GM08714 (cell line): ENCODE measurements around the gene FAM107B.

Experiments used
- H3K4me3 ChIP-seq: fragments of 200-500 bp; sonication (Bioruptor generic); 2 replicates; pipeline ENCODE4 v1.5.1; 2014; ENCODE audit warnings: mild to moderate bottlenecking, low read length, inconsistent platforms
- ZNF274 ChIP-seq: IDR thresholded peaks from 2 replicates; pipeline ENCODE4 v1.6.1; 2012; ENCODE audit warnings: mild to moderate bottlenecking, low read depth, low read length

The FAM107B gene

DNA sequence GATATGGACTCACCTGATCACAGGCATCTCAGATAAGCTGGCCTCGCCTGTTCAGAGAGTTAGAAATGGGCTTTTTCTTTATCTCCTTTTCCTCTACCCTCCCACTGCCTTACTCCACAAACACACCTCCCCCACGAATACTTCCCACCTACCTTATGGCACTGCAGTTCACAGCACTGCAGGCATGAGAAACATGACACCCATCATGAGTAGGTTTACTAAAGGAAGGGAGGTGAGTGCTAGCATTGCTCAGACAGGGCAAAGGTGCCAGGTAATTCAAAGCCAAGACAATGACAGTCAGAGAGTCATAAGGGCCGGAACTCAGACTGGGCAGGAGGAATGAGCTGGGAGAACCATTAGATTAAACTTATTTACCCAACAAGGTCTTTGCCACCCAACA lies 220.6 kb downstream of the FAM107B start:
- H3K4me3 ChIP-seq: no peak overlapping the region
- no peak for TF ChIP-seq ZNF274

DNA sequence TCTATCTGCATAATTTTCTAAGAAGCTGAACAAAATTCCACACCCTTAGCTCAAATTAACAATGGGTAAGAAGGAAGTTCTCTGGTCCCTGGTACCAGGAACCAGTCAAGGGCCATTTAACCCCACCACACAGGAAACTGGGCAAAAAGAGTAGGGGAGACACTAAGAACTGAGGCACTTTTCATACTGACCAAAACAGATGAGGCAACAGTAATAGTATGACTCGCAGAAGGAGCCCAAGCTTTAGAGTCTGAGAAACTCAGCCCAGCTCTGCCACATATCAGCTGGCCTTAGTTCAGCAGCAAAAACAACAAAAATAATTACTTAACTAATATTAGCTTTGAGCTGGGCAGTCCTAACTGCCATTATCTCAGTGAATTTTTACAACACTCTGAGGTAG lies 221.2 kb downstream of the FAM107B start:
- H3K4me3 ChIP-seq: no peak overlapping the region
- TF ChIP-seq ZNF274: no peak

GRCh38 chr10:14552015-14552414 lies 222.7 kb downstream of the FAM107B start:
- no peak overlapping the region for H3K4me3 ChIP-seq
- no peak for TF ChIP-seq ZNF274

- no peak overlapping the region for H3K4me3 ChIP-seq
- TF ChIP-seq ZNF274: no peak
Observed at GRCh38 chr10:14550471-14550981, 224.2 kb downstream of the FAM107B start.

DNA sequence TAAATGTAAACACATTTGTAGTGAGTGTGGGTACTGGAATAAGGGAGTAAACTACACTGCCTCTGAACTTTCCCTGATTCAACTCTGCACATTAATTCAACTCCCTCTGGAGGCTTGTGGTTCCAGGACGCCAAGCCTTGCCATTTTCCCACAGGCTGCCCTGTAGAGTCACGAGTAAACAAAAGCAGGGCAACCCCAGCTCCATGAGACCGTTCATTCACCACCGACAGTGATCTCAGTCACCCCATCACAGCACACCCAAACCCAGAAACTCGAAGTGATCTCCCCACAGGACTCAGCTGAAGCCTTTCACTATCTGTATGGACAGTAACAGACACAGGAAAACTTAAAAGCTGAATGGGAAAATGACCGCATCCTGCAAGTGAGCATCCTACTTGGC lies 225.2 kb downstream of the FAM107B start:
- no peak overlapping the region for H3K4me3 ChIP-seq
- TF ChIP-seq ZNF274: no peak

DNA sequence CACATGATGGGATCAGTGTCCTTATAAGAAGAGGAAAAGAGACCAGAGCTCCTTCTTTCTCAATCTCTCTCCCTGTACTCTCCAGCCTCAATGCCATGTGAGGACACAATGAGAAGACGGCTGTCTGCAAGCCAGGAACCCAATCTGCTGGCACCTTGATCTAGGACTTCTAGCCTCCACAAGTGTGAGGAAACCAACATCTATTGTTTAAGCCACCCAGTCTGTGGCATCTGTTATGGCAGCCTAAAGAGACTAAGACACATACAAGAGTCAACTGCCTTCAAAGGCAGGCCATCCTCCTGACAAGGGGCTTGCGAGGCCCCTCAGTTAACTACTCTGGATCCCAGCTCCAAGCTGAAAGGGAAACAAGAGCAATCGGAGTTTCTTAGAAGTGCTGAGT lies 225.7 kb downstream of the FAM107B start:
- no peak overlapping the region for H3K4me3 ChIP-seq
- no peak for TF ChIP-seq ZNF274

DNA sequence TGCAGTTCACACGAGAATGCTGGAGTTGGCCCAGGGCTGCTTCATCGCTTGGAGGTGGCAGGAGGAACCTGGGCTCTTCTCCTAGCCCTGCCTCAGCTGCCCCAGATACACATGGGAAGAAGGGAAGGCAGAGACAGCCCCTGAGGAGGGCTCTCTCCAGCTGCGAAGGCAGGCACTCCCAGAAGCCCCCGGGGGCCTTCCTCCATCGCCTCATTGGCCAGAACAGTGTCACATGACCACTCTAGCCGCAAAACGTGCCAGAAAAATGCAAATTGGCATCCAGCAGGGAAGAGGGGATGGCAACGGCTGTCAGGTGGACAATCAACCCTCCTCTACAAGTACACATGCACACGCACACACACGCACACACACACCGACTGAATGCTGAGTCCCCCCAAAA lies 226.2 kb downstream of the FAM107B start:
- no peak for TF ChIP-seq ZNF274

DNA sequence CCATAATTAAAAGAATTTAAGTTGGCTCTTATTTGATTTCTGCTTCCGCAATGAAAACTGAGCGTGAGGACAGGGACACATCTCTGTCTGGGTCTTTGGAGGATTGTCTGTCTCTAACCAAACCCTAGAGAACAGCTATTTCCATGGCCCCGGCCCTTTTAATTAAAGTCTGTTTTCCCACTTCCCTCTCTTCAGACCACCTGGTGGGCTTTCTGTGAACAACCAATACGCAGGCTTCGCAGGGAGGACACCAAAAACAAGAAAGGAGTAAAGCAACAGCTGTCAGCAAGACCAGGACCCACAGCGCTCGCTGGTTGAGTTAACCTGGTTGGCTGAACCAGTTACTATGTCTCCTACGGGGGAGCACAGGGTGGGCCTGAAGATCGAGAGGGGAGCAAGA lies 226.9 kb downstream of the FAM107B start:
- TF ChIP-seq ZNF274: no peak
- no peak overlapping the region for H3K4me3 ChIP-seq

More for the DNA sequence above, 226.2 kb downstream of the FAM107B start:
- H3K4me3 ChIP-seq: no peak overlapping the region

GRCh38 chr10:14545827-14546226 lies 228.9 kb downstream of the FAM107B start:
- no peak for TF ChIP-seq ZNF274
- H3K4me3 ChIP-seq: no peak overlapping the region

GRCh38 chr10:14543904-14544210 lies 230.8 kb downstream of the FAM107B start:
- no peak overlapping the region for H3K4me3 ChIP-seq
- no peak for TF ChIP-seq ZNF274

DNA sequence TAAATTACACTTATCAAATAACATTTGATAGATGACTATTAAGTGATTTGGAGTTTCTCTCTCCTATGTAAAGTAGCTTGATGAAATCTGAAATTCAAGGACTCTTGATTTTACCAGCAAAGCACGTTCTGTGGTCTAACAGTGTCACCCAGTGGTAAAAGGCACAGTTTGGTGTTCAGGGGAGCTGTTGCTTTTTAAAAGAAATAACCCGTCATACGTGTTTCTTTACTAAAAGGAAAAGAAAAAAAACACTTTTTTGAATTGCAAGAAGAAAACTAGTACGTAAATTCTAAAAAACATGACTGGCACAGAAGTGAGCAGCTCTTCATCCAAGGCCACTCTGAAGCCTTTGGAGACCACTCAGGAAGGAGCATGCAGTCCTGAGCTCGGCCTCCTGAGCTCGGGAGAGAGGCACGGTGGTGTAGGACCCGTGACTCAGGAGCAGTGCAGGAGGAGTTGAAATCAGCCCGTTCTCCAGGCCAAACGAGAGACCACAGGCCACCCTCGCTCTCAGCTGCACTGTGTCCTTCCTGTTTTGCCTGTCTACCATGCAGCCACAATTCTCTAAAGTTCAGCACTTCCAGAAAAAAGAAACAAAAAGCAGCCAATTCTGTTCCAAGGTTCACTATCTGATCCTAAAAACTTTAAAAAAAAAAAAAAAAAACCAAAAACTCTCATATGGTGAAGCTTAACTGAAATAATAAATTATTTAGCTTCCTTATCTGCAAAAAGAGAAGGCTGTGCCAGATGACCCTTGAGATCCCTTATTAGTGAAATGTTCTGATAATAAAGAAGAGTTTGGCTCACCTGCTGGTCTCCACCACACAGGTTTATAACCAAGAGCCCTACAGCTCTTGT lies 231.4 kb downstream of the FAM107B start:
- H3K4me3 ChIP-seq: no peak overlapping the region
- no peak for TF ChIP-seq ZNF274

GRCh38 chr10:14541379-14541778 lies 233.3 kb downstream of the FAM107B start:
- H3K4me3 ChIP-seq: no peak overlapping the region
- TF ChIP-seq ZNF274: no peak

DNA sequence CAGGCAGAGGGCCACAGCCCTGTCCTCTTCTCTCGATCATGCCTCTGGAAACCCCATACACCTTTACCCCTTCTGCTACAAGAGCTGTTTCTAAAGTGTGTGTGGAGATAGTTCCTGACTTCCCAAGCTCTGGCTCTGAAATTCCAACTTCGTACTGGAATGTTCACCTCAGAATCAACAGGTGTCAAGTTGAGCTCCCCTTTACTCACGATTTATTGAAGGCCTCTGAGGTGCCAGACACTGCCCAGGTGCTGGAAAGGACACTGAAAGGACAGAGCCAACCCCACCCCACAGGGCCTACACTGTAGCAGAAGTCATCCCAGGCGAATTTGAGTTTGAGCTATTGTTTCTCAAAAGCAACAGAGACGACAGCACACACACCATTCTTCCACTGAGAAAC lies 234.1 kb downstream of the FAM107B start:
- TF ChIP-seq ZNF274: no peak
- H3K4me3 ChIP-seq: no peak overlapping the region

DNA sequence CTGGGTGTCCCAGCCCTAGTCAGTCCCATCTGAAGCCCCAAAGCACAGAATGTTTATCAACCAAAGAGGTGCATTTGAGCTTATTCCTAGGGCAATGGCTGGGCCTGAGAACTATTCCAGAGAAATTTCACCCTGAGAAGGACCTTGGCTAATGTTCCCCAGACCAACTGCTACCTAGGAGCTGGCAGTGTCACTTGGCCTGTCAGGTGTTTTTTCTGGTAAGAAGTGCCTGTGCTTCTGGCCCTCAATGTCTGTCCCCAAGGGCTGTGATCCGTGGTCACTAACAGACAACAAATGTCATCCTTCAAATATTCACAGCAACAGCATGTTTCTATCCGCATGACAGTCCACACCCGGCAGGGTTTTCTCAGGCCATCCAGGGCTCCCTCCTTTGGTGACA lies 234.6 kb downstream of the FAM107B start:
- no peak overlapping the region for H3K4me3 ChIP-seq
- TF ChIP-seq ZNF274: no peak

DNA sequence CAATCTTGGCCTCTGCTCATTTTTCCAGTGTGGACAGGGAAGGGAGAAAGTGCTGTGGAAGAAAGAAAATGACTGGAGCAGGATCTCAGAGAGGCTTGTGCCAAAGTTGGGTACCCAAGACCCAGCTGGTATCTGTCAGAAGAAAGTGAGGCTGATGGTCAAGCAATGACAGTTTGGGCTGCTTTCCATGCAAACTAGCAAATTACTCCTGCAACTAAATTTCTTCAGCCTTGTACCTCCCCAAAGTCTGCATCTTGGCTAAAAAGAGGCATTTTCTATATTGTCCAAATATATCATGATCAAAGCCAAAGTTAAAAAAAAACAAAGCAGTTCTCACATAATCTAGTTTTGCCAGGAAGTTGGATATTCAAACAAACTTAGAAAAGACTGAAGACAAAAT lies 235.5 kb downstream of the FAM107B start:
- no peak overlapping the region for H3K4me3 ChIP-seq
- TF ChIP-seq ZNF274: no peak

- no peak for TF ChIP-seq ZNF274
- no peak overlapping the region for H3K4me3 ChIP-seq
Observed at GRCh38 chr10:14536241-14537213, 238.2 kb downstream of the FAM107B start.
